HG02981 (cell line): ENCODE results near the gene PTTG1IP2.
A peak's percentile ranks its signal among the peaks of the same experiment; 100 is the strongest.
"Not testable (repeated sequence)": the region's sequence is repeated elsewhere in the genome, so short reads cannot be mapped to it uniquely, and the experiment has no call there.

ENCODE experiments used
- ATAC-seq: cut with Tn5 transposase; IDR thresholded peaks from one replicate; pipeline ENCODE4 v1.9.1; 2021; ENCODE audit warnings: mild to moderate bottlenecking, moderate library complexity; ENCODE audit not compliant: unreplicated experiment

The PTTG1IP2 gene

DNA sequence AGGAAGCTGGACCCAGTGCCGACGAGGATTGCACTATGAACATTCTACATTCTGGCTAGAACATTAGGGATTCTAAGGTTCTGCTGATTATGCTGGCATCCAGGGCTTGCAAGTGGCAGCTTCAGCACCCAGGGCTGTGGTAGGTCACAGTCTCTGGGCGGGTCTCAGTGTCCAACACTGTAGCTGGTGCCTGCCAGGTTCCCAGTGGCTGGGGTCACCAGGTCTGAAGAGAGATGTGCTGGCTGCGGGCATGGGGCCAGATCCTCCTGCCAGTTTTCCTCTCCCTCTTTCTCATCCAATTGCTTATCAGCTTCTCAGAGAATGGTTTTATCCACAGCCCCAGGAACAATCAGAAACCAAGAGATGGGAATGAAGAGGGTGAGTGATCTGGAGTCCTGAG is at the start of gene PTTG1IP2:
Gene PTTG1IP2, plus strand, starts transcription at position 86 of the 400 bp plus-strand sequence. Its CDS starts 148 bp downstream, at position 234.
- ATAC-seq, result no peak

DNA sequence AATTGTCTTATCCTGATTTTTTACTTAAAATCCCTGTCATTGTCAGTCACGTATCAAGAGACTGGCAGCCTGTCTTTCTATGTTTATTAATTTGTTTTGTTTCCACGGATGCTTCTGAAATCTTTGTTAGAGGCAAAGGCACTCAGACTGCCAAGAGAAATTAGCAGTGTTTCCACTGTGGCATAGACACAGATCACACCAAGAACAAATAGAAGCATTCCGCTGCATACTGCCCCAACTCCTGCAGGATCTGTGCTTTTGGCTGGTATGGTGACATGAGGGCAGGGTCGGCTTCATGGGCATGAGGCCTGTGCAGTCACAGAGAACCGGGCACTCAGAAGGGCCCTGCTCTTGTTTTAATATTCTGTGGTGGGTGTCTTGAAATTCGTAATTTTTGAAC is 47.8 kb upstream of the PTTG1IP2 start:
- no peak for ATAC-seq

DNA sequence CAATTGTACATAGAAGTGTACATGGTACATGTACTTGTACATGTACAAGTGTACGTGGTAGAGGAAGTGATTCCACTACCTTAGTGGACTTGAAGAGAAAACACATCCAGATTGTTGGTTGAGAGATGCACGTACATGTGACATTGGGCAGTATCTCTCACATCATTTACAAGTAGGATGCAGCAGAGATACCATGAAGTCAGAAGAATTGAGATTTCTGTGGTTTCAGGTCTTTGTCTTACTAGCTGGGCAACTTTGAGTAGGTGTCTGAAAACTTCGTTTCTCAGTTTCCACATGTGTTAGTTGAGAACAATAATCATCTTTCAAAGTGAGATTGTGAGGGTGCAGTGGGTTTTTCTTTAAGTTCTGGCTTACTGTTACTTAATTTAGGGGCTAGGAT is 44.7 kb upstream of the PTTG1IP2 start:
- ATAC-seq, result peak; percentile 62

DNA sequence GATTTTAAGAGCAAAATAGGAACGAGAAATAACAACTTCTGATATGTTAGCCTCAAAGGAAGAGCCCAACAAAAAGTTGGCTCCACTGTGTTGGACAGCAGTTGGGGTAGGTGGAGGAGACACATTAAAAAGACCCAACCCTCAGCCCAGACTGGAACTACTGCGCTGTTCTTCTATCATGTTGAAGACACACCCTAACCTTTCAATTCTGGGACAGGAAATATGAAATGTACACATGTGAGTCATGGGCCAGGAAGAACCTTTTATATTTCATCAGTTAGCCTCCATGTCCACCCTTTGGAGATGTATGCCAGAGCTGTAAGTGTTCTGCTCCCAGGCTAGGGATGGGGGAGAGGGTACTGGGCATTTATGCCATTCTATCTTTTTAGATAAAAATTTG is 44.1 kb upstream of the PTTG1IP2 start:
- ATAC-seq, result no peak

DNA sequence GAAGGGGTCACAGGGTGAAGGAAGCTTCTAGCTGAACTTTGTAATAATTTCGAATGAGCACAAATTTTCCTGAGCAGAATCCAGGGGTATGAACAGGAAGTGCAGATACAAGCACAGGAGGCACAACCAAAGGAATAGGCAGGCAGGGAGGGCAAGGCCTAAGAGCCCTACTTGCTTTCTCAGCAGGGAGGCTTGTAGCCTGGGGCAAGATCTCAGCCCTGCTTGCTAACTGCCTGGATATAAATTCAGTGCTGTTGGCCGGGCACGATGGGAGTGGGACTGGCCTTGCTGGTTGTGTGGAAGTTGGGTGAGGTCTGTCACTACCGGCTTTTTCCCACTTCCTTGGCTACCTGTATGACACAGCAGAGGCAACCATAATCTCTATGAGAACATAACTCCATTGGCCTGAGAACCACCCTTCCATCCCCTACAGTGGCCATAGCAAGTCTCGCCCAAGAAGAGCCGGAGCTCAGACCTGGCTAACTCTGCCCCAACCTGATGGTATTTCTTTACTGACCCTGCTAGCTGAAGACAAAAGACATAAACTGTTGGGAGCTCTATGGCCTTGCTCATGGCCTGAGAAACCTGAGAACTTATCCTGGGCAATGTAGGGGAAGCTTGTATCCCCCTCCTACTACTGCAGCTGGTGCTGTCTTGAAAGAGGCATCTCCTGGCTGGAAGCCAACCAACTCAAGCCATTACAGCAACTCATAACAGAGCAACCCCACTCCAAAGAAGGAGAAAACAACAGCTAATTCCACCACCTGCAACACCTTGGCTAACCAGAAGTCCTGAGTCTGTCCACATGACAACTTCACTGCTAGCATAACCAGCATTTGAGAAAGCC is 38.6 kb upstream of the PTTG1IP2 start:
- no peak for ATAC-seq

DNA sequence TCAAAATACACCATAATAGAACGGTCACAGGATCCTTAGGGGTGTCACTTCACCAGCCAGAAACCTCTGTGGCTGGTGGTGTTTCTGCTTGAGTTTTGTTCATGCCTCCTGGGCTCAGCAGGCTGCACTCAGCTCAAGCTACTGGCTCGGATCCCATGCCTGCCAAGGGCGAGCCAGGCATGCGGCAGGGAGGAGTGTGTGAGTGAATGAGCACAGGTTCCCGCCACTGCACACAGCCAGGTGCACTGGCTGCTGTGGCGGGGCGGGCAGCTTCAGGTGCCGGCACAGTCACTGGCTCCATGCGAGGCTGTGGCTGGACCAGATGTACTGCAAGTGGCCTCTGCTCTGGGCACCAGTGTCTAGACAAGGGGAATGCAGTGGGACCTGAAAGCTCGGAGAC is 36.7 kb upstream of the PTTG1IP2 start:
- ATAC-seq, result no peak

DNA sequence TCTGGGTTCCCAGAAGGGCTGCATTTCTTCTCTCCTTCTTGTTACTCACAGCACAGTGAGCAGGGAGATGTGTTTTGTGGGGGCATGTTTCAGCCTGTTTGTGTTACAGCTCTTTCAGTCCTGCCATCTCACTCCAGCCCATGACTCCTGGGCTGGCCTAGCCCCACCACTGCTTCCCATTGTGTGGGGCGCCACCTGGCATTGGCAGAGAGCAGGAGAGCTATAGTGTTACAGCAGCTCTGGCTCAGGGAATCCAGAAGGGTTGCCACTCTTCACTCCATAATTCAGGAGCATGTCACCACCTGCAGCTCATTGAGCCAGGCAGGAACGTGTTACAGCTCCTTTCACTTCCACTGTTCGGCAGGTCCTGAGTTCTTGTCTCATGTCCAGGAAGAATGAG is 36.2 kb upstream of the PTTG1IP2 start:
- ATAC-seq, result no peak

DNA sequence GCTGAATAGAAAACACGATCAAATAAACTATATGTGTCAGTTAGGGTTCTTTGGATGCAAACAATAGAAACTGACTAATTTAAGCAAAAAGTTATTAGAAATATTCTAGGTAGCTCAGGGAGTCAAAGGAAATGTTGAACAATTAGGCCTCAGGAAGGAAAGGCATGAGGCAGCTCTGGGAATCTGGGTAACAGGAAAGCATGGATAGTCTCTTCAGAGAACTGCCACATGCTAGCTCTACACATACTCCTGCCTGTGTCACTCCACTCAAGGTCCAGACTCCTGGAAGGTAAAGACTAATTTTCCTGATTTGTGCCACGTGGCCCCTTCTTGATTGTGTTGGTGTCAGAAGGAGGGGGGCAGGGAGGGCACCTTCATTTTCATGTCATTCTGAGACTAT is 23.8 kb upstream of the PTTG1IP2 start:
- no peak for ATAC-seq

DNA sequence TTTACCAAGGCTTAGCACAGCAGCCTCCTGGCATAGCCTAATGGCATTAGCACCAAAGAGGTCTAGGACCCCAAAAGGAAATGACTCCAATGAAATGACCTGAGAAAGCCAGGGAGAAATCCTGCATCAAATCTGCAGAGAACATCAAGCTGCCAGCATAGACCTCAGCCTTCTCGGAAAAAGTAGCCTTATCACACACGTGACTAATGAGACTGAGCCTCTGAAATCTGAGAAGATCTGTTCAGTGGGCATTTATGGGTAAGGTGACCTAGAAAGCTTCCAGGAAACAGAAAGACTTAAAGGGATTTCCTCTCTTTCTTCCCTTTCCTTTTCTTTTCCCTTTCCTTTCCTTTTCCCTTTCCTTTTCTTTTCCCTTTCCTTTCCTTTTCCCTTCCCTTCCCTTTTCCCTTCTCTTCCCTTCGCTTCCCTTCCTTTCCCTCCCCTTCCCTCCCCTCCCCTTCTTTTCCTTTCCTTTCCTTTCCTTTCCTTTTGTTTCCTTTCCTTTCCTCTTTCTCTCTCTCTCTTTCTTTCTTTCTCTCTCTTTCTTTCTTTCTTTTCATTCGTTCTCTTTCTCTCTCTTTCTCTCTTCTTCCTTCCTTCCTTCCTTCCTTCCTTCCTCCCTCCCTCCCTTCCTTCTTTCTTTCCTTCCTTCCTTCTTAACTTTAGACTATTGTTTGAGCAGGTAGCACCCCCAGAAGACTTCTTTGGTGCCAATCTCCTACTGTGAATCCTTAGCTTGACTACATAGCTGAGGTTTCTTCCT is 23.1 kb upstream of the PTTG1IP2 start:
- no peak for ATAC-seq

DNA sequence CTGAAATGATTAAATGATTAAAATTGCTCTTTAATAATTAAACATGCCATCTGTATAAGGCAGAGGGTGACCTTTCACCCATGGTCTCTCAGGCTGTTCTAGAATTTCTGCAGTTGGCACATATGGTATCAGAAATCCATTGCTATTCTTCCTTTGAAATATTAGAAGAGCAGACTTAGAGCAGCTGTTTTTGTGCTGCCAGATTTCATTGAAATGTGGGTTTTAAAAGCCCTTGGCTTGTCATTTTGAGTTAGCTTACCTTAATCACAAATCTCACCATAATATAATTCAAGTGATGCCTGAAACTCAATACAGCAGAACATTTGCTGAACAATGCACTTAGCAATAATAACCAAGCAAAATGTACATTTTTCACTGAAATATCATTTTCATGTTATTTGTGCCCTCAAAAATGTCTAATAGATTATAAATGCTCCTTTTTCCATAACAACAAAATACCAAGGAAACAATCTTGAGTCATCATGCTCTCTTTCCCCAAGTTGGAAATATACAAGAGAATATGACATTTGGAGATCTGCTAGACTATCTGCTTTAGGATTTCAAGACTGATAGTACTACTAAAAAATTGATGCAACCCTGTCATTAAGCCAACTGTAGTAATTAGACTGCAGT is 16.1 kb upstream of the PTTG1IP2 start:
- no peak for ATAC-seq

DNA sequence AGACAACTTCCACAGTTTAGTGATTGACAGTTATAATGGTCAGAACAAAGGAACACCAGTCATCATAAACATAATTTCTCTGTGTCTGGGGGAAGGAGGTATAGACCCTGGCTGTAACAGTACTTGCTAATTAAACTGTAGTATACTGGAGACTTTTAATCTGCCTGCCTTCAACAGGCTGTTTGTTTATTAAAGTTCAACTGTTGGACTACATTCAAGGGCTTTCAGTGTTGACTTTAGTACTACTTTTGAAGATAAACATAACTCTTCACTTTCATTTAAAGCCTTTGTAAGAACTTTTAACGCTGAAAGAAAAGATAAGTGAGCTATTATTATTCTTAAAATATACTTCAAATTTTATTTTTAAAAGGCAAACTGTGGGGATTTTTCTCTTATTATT is 15.5 kb upstream of the PTTG1IP2 start:
- ATAC-seq, result no peak

DNA sequence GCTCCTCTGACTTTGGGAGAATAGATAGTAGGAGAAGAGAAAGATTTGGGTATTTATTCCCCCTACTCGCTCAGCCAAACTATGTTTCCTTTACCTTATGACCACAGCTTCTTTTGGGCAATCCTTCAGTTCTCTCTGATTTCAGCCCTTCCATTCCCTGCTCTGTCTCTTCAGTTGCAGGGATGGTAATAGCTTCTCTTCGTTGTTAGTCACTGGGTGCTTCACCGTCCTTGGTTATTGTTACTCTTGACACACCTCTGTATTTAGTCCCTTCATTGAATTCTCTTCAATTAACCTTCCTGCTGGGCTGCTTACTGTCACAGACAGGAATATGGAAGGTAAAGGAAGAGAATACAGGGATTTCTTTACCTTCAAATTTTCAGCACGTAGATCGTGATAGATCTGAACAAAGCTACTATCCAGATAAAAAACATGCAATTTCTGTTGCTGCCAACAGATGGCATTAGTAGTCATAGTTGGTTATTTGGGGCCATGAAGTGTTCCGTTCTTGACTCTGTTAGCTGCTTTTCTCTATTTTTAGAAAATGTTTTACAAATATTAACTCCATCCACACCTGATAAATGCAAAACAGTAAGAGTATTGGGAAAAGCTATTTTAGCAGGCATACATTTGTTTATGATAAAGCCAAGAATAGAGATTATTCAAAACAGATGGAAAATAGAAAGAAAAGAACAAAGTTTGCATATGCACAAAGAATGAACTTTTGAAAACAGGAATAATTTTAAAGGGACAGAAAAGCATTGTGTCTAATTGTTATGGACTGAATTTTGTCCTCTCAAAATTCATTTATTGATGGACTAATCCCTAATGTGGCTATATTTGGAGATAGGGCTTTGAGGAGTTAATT is 14.0 kb upstream of the PTTG1IP2 start:
- peak; percentile 80 for ATAC-seq

DNA sequence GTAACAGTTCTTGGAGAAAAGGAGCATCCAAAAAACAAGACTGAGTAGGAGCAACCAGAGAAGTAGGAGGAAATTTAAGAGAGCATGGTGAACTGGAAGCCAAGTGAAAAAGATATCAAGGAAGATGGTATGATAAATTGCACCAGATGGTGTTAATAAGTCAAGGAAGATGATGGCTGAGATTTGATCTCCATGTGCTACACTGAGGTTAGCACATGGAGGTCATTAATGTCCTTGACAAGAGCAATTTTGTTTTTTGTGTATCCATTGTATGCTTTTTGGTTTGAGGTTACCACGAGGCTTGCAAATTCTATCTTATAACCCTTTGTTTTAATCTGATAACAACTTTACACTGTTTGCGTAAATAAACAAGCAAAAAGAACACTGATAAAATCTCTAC is 11.3 kb upstream of the PTTG1IP2 start:
- no peak for ATAC-seq

DNA sequence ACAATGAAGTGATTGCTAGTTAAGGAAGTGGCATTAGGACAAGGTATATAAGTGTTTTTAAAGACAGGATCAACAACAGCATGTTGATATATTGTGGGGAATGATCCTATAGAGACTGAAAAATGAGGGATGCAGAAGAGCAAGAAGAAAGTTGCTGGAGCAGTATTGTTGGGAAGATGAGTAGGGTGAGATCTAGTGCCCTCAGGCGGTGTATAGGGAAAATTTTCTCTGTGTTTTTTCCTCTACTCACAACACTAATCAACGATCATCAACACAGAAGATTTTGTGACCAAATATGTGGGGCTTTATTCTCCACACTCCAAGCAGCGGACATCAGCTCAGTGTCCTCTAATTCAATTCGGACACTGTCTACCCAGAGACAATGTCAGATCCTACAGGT is 9.6 kb upstream of the PTTG1IP2 start:
- no peak for ATAC-seq

DNA sequence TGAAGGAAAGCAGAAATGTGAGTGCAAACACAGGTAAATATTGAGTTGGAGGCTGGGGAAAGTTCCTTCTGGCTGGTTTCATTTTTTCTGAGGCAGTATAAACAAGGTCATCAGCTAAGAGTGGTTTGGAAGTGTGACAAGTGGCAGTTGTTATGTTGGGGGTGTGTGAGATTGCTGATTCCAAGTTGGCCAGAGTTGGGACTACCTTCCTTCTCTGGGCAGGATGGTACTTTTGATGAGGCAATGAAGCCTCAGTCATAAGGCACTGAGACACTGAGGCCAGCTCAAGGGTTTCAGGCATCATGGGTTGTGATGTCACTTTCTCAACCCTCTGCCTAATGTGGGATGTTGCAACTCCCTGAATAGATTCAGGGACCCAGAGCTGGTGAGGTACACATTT is 8.2 kb upstream of the PTTG1IP2 start:
- no peak for ATAC-seq

DNA sequence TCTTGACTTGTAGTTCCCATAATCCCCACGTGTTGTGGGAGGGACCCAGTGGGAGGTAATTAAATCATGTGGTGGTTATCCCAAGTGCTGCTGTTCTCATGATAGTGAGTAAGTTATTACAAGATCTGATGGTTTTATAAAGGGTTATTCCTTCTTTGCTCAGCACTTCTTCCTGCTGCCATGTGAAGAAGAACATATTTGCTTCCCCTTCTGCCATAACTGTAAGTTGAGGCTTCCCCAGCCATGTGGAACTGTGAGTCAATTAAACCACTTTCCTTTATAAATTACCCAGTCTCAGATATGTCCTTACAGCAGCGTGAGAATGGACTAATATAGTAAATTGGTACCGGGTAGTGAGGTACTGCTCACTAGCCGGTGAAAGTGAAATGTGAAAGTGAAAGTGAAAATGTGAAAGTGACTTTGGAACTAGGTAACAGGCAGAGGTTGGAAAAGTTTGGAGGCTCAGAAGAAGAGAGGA is 6.2 kb upstream of the PTTG1IP2 start:
- not testable (repeated sequence) for ATAC-seq

DNA sequence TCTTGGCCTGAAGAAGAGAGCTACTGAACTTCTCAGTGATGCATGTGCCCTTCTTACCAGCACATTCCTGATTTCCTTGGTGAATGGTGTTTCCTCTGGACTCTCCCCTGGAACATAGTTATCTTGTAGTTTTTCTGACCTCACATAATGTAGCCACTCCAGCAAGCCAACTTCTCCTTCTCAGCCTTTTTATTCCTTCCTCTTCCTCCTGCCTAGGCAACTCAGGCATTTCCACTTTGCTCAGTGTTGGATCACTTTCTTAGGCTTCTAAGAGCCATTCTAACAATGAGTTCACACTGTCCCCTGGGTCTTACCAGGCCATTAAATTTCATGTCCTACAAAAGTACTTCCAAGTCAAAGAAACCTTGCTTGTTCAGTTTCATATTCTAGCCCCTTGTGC is 3.6 kb upstream of the PTTG1IP2 start:
- no peak for ATAC-seq

DNA sequence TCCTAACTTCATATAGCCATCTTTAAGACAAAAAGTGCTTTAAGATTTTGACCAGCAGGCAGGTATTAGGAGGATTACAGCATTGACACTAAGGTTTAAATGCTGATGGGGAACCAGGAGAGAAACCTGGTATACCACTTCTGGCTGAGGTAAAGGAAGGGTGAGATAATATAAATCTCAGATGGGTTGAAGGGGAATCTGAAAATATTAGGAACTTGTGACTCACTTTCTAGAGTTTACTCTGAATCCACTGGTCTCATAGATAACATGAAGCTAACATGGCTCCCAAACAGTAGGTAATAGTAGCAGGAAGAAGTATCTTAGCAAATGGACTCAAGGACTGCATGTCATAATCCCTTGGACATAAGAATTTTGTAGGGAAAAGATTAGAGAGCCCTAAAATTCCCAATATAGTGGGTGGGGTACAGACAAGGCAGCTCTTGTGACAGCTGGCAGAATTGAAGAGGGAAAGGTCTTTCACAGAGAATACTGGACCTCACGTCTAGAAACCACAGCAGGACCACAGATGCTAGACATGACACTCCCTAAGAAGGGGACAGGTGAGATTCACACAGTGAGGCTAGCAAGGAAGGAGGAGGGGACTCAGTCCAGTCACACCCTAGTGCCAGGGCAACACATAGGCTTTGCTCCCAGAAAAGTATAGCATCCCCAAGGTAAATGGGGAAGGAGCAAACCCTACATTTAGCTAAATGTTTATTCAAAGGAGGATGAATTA is 3.5 kb downstream of the PTTG1IP2 start:
- ATAC-seq, result no peak

DNA sequence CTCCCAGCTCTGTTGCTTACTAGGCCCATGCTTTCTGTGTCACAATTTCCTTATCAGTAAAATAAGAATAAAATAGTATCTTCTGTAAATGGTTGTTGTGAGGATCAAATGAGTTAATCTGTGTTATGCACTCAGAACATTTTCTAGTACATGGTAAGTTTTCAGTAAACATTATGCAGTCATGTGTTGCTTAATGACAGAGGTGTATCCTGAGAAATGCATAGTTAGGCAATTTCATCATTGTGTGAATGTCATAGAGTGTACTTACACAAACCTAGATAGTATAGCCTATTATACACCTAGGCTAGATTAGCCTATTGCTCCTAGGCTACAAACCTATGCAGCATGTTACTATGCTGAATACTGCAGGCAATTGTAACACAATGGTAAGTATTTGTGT is 4.4 kb downstream of the PTTG1IP2 start:
- no peak for ATAC-seq
